ENCODE measurements around the gene METTL23.
A peak's percentile ranks its signal among the peaks of the same experiment; 100 is the strongest.
"Not testable (repeated sequence)": the region's sequence is repeated elsewhere in the genome, so short reads cannot be mapped to it uniquely, and the experiment has no call there.

Gene METTL23

GRCh38 chr17:76714822-76715495 is 11.7 kb upstream of the METTL23 start:
- peak; percentile 78 for DNase-seq

DNA sequence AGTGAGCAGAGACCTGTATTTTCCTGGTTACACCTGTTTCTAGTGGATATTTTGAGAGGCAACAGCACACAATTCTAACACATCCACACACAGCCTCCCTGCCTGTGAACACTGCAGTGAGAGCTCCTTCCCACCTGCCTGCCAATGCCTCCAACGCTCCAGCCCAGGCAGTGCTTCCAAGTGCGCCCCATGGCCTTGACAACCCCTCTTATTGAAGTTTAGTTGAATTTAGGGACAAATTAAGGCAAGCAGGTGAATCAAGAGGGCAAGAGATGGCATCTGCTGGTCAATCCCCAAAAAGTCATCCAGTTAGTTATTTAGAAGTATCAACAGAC is 11.2 kb upstream of the METTL23 start:
- no peak for DNase-seq

- peak; percentile 86 for DNase-seq
Measured at GRCh38 chr17:76716146-76716838, 10.3 kb upstream of the METTL23 start.

DNA sequence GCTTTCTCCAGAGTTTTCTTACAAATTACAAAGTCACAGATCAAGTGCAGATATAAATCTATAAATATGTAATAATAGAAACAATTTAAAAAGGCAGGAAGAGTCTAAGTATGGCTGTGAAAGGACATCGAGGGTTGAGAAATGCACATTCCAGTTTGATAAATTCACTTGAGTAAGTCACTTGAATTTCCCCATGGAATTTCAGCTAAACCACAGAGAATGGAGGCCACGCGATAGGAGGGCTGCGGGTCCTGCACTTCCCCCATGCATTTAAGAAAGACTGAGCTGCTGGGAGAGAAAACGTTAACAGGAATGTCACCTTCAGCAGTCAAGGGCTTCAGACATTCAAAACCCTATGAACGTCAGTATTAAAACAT is 9.8 kb upstream of the METTL23 start:
- no peak for DNase-seq

DNA sequence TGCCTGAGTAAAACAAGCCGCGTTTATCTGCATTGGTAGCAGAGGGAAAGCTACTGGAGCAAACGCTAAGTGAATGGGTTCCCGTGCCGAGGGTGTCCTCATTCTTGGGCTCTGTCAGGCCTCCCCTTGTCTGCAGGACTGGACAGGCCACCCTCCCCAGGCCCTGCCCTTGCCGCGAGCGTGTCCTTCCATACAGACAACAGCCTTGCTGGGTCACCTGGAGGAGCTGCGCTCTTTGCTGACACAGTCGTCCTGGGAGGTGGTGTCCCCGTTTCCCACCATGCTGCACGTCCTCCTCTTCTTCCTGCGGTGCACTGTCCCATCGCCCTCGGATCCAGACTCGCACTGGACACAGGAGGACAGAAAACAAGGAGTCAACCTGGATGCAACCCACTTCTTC is 8.1 kb upstream of the METTL23 start:
- no peak for DNase-seq

DNA sequence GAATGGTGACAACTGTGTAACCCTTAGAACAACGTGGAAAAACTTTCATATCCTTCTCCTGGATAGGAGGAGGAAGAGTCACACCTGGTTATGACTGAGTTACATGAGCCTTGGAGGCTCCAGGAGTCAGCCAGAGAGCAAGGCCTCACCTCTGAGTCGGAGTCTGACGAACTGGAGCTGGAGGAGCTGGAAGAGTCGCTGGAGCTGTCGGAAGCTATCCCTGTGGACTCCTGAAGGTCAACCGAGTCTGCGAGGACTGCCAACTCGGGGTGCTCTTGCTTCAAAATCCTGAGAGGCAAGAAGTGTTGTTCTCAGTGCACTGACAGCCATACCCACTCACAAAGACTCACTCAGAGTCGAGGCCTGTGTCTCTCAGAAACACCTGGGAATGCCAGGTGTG is 6.4 kb upstream of the METTL23 start:
- DNase-seq = no peak

DNA sequence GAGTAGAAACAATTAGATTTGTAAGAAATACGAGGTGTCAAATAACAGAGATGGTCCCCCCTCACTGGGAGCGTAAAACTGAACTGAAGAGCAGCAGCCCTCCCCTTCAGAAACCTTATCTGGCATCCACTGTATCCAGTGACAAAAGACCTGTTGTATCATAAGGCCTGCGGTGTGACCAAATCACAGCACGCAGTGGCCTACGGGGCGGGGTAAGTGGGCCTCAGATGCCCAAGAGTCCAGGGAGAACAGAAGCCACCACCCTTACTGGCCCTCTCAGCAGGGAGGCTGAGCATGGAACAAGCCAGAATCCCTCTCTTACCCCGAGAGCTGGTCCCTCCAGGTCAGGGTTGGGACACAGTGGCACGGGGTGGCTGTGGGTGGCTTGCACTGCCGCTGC is 5.7 kb upstream of the METTL23 start:
- DNase-seq = no peak

DNA sequence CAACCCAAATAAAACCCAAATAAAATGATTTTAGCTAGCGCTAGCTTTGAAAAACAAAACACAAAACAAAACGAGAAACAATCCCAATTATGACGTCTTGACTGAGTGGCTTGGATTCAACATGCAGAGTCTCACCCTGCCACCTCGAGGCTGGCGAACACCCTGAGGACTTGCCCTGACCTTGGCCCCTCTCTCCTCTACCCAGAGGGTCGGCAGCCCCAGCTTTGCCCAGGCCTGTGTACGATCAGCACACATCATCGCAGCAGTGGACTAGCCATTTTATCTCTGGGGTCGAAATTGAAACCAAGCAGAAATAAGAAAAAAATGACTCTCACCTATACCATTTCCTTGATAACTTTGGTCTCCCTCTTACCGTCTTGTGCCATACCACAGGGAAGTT is 5.2 kb upstream of the METTL23 start:
- no peak for DNase-seq

DNA sequence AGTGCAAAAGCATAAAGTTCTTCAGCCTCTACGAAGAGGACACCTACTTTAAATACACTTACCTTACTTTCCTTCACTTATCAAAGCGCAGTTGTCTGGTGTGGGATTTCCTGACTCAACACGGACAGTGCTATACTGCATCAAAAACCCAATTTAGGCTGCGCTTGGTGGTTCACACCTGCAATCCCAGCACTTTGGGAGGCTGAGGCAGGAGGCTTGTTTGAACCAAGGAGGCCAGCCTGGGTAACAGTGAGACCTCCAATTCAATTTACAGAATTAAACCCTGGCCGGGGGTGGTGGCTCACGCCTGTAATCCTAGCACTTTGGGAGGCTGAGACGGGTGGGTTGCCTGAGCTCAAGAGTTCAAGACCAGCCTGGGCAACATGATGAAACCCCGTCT is 4.4 kb upstream of the METTL23 start:
- no peak for DNase-seq

- not testable (repeated sequence) for DNase-seq
Measured at GRCh38 chr17:76722977-76723376, 3.7 kb upstream of the METTL23 start.

GRCh38 chr17:76723812-76724211 is 2.8 kb upstream of the METTL23 start:
- DNase-seq = no peak

GRCh38 chr17:76725580-76726230 is 934 bp upstream of the METTL23 start:
- DNase-seq = peak; percentile 73

- peak; percentile 97 for DNase-seq
Measured at GRCh38 chr17:76726231-76726775, 336 bp upstream of the METTL23 start, which contains the start of gene JMJD6. Gene JMJD6, minus strand, starts transcription at chr17:76726606. Its CDS starts 131 bp downstream, at chr17:76726475.

GRCh38 chr17:76727745-76728456 is 1.3 kb downstream of the METTL23 start:
- DNase-seq = peak; percentile 37

GRCh38 chr17:76731800-76732733 is 5.4 kb downstream of the METTL23 start:
- not testable (repeated sequence) for DNase-seq

GRCh38 chr17:76732734-76733617 is 6.3 kb downstream of the METTL23 start:
- DNase-seq = no peak

GRCh38 chr17:76733618-76733957 is 6.9 kb downstream of the METTL23 start:
- no peak for DNase-seq

DNA sequence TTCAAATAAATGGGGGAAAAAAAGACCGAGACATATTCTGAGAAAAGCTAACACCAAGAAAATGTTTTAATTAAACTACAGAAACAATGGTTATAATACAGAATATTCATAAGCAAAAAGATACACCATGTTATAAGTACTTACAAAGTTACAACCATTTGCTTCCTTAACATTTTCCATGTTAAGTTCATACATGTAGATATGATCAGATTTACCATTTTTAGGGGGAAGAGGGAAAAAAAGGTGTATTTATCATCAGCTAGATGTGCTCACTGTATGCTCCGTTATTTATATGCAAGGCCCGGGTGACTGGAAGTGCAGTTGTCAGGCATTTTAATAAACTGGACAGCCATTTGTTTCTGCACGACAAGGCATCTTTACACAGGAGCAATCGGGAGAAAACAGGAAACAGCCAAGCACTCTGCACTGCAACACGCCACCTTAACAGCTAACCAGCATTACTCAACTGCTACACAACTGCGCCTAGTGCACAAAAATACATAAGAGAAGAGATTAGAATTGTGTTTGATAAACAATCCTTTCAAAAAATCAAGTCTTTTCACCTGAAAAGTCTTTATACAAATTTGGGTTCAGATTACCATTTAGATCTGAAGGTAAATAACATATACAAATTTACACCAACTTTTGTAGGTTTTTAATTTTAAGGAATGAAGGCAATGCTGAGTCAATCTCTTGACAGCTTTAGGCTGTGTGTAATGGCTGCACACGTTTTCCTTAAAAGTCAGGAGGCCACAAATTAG is 7.6 kb downstream of the METTL23 start:
- DNase-seq = no peak

GRCh38 chr17:76735006-76735405 is 8.4 kb downstream of the METTL23 start:
- DNase-seq = peak; percentile 51

DNA sequence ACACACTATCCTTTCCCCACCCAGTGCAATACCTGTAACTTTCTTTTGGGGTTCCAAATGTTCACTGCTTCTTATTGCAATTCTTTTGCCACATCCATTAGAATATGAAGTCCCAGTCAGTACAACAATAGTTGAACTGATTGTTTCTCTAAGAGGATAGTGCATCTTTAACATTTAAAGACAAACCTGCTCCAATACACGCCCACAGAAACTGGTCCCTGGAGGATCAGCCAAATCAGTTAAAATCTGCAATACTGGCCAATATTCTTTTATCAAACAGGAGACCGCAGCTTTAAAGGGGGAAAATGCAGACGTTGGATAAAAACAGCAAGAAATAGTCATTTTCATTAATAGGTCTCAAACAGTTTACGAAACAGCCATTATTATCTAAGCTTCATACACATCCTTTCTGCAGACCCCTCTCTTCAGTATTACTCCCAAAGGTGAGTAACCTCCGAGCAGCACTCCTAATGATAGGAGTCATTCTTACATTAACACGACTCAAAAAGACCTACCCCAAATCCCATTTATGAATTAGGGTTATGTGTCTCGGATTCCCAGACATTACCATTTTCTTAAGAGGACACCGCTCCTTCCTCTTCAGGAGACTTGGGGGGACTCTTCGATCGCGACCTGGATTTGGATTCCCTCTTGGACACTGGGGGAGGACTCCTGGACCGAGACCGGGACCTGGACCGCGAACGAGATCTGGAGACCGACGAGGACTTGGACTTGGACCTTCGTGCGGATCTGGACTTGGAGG is 9.1 kb downstream of the METTL23 start:
- no peak for DNase-seq

Measured in CD4-positive, alpha-beta T cell treated with Interleukin-12 subunit alpha and Interleukin-12 subunit beta, for 1 hour (primary cell).